Esophagus muscularis mucosa (tissue), 4 donors: Measurements from ENCODE around the gene ENOX1. TPM values are rescaled to one million over a fixed set of nuclear protein-coding genes. Genes with fewer than 3 reads are reported as not detected.

Experiments used
- DNase-seq: peaks from one replicate; pipeline ENCODE4 v3.0.0-alpha.2; 2017; ENCODE audit errors: extremely low spot score
- H3K27ac ChIP-seq, 4 donors: fragments of 200-600 bp; sonication (generic); replicated peaks in 1 of 4; 1 replicate in 3 of 4; 2 replicates in 1 of 4; pipeline ENCODE4 v1.5.1; 2016 to 2019; ENCODE audit warnings: mild to moderate bottlenecking in 1 of 4
- H3K27me3 ChIP-seq, 4 donors: fragments of 200-600 bp; sonication (generic); one replicate each; pipeline versions ENCODE4 v1.5.1 to v1.6.0; 2016 to 2019
- H3K36me3 ChIP-seq, 4 donors: fragments of 200-600 bp; sonication (generic); one replicate each; pipeline ENCODE4 v1.5.1; 2016 to 2019
- H3K4me1 ChIP-seq, 4 donors: fragments of 200-600 bp; sonication (generic); one replicate each; pipeline ENCODE4 v1.5.1; 2016 to 2019
- H3K4me3 ChIP-seq, 4 donors: fragments of 200-600 bp; sonication (generic); 1 replicate in 2 of 4; 2 replicates in 2 of 4; pipeline ENCODE4 v1.5.1; 2016 to 2019; ENCODE audit warnings: mild to moderate bottlenecking in 4 of 4, moderate library complexity in 1 of 4
- H3K9me3 ChIP-seq, 4 donors: fragments of 200-600 bp; sonication (generic); 1 replicate in 3 of 4; 2 replicates in 1 of 4; pipeline ENCODE4 v1.5.1; 2016 to 2019
- CTCF ChIP-seq, 3 experiments: fragments of 200-600 bp in 2 of 3; fragments of 450-650 bp in 1 of 3; sonication (generic) in 2 of 3; IDR thresholded peaks; one replicate each; pipeline ENCODE4 v1.5.1; 2017 to 2019; ENCODE audit warnings: antibody characterized with exemption in 3 of 3, mild to moderate bottlenecking in 2 of 3, moderate library complexity in 1 of 3
- EP300 ChIP-seq: sonication (generic); formaldehyde crosslinking; IDR thresholded peaks from one replicate; pipeline ENCODE4 v1.6.1; 2017; ENCODE audit warnings: antibody characterized with exemption
- POLR2A ChIP-seq: fragments of 450-650 bp; IDR thresholded peaks from one replicate; pipeline ENCODE4 v1.6.1; 2017; ENCODE audit warnings: antibody characterized with exemption, moderate library complexity, mild to moderate bottlenecking, low read depth
- POLR2AphosphoS5 ChIP-seq, 2 donors: sonication (generic); formaldehyde crosslinking; IDR thresholded peaks; one replicate each; pipeline ENCODE4 v1.6.1; 2017; ENCODE audit warnings: antibody characterized with exemption in 2 of 2
- WGBS: methylation state at CpG from one replicate; pipeline ENCODE4 v1.1.5; 2018; 5-methylcytosine and 5-hydroxymethylcytosine counted together
- intact Hi-C: fragments of 100-400 bp; cut with DNase I; formaldehyde crosslinking; loops from one replicate; pipeline ENCODE4 v1.15.1; 2023
- total RNA-seq, 4 donors: library from RNA; depleted of rRNA; stranded (reverse); fragments of >200 nt; gene quantifications; one replicate each; pipeline versions ENCODE4 v1.1.0 to v1.2.1, GENCODE V29; 2016

The ENOX1 gene
- total RNA-seq, 4 donors from 2014 or later: 9.3 to 14.1 (median 12.4) TPM

GRCh38 chr13:43822969-43823368 is 36.2 kb upstream of the ENOX1 start:
- intact Hi-C loops: no loop called here
- Histone ChIP-seq H3K27ac (no peak overlapping the region), H3K36me3 (no peaks in the 10 kb centered on the region), H3K4me1 (no peaks in the 10 kb centered on the region), H3K4me3 (no peak overlapping the region), H3K27me3 (no peaks in the 10 kb centered on the region), H3K9me3 (no peaks in the 10 kb centered on the region)
- WGBS: 55% methylated on average over 1 of the region's 1 CpG
- no peak for DNase-seq
- TF ChIP-seq POLR2AphosphoS5 (IDR thresholded peaks at IDR 0.05) (no peak), POLR2A (no peak), CTCF (IDR thresholded peaks at IDR 0.05) (no peak), EP300 (no peak)

- intact Hi-C loops: no loop called here
Observed at GRCh38 chr13:43816401-43816889, 29.7 kb upstream of the ENOX1 start.

GRCh38 chr13:43815204-43815603 is 28.4 kb upstream of the ENOX1 start:
- intact Hi-C loops: no loop called here
- Histone ChIP-seq H3K4me3 (no peak overlapping the region), H3K9me3 (no peaks in the 10 kb centered on the region), H3K4me1 (peaks cover 8 to 15% (median 14%) of the 10 kb centered on the region in 4 donors), H3K36me3 (no peaks in the 10 kb centered on the region), H3K27ac (no peak overlapping the region), H3K27me3 (no peaks in the 10 kb centered on the region)
- no peak for DNase-seq
- TF ChIP-seq POLR2AphosphoS5 (IDR thresholded peaks at IDR 0.05) (no peak), EP300 (no peak), POLR2A (no peak), CTCF (IDR thresholded peaks at IDR 0.05) (no peak)
- 31% methylated on average over 2 of the region's 2 CpGs for WGBS

More at GRCh38 chr13:43816401-43816889, 29.7 kb upstream of the ENOX1 start:
- Histone ChIP-seq H3K4me3 (no peak overlapping the region), H3K36me3 (no peaks in the 10 kb centered on the region), H3K27me3 (no peaks in the 10 kb centered on the region), H3K9me3 (no peaks in the 10 kb centered on the region), H3K27ac (no peak overlapping the region), H3K4me1 (peaks cover 8 to 15% (median 14%) of the 10 kb centered on the region in 4 donors)
- WGBS: 73% methylated on average over 4 of the region's 4 CpGs
- no peak for TF ChIP-seq EP300
- no peak for TF ChIP-seq POLR2AphosphoS5 (IDR thresholded peaks at IDR 0.05)
- no peak for TF ChIP-seq CTCF (IDR thresholded peaks at IDR 0.05)
- no peak for TF ChIP-seq POLR2A
- DNase-seq: no peak

- no peaks in the 10 kb centered on the region for H3K27me3 ChIP-seq
- intact Hi-C loops: no loop called here
- H3K4me1 ChIP-seq: peaks cover 0 to 11% (median 8%) of the 10 kb centered on the region in 4 donors
- no peaks in the 10 kb centered on the region for H3K36me3 ChIP-seq
- no peak for TF ChIP-seq POLR2AphosphoS5 (IDR thresholded peaks at IDR 0.05)
- H3K4me3 ChIP-seq: no peak overlapping the region
- H3K27ac ChIP-seq: no peak overlapping the region
- H3K9me3 ChIP-seq: no peaks in the 10 kb centered on the region
- DNase-seq: no peak
Observed at GRCh38 chr13:43808676-43809075, 21.9 kb upstream of the ENOX1 start.

- Histone ChIP-seq H3K4me3 (no peak overlapping the region), H3K4me1 (peaks cover 0 to 11% (median 8%) of the 10 kb centered on the region in 4 donors), H3K9me3 (no peaks in the 10 kb centered on the region), H3K27me3 (no peaks in the 10 kb centered on the region), H3K36me3 (no peaks in the 10 kb centered on the region), H3K27ac (no peak overlapping the region)
- no peak for DNase-seq
- 95% methylated on average over 2 of the region's 6 CpGs for WGBS
- intact Hi-C loops: loop anchor here (2.0 kb wide), 1 partner anchor 721 kb away; no protein-coding TSS in a partner anchor
- no peak for TF ChIP-seq CTCF (IDR thresholded peaks at IDR 0.05)
- TF ChIP-seq EP300: no peak
- no peak for TF ChIP-seq POLR2AphosphoS5 (IDR thresholded peaks at IDR 0.05)
- TF ChIP-seq POLR2A: no peak
Observed at GRCh38 chr13:43805681-43806128, 18.9 kb upstream of the ENOX1 start.
